GM19351 (cell line): ENCODE data around the gene CRTC1.
A peak's percentile ranks its signal among the peaks of the same experiment; 100 is the strongest.

Experiments used
- ATAC-seq: cut with Tn5 transposase; IDR thresholded peaks from one replicate; pipeline ENCODE4 v1.9.1; 2021; ENCODE audit warnings: mild to moderate bottlenecking, moderate library complexity; ENCODE audit not compliant: unreplicated experiment

Gene CRTC1, protein sequence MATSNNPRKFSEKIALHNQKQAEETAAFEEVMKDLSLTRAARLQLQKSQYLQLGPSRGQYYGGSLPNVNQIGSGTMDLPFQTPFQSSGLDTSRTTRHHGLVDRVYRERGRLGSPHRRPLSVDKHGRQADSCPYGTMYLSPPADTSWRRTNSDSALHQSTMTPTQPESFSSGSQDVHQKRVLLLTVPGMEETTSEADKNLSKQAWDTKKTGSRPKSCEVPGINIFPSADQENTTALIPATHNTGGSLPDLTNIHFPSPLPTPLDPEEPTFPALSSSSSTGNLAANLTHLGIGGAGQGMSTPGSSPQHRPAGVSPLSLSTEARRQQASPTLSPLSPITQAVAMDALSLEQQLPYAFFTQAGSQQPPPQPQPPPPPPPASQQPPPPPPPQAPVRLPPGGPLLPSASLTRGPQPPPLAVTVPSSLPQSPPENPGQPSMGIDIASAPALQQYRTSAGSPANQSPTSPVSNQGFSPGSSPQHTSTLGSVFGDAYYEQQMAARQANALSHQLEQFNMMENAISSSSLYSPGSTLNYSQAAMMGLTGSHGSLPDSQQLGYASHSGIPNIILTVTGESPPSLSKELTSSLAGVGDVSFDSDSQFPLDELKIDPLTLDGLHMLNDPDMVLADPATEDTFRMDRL

DNA sequence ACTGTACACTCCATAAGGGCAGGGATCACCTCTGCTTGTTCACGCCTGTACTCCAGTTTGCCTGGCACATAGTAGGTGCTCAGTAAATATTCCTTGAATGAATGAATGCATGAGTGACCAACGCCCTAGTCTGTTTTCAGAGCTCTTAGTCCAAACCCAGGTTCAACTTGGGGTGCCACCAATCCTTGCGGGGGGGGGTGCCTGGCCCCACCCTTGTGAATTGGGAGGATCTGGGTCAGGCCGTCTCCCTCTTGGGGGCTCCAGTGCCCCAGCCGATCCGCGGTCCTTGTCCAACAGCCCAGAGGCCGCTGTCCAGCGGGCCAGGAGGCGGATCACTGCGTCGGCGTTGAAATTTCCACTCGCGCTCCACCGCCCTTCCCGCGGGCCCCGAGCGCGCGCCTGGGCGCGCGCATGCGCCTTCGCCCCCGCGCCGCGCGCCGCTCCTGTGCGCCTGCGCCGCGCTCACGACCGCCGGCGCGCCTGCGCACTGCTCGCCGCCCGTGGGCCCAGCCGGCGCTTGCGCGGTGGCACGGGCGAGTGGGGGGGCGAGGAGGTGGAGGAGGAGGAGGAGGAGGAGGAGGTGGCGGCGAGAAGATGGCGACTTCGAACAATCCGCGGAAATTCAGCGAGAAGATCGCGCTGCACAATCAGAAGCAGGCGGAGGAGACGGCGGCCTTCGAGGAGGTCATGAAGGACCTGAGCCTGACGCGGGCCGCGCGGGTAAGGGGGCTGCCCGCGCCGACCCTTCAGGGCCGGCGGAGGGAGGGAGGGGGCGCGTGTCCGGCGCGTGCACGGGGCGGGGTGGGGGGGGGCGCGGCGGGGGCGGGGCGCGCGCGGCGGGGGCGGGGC, at the start of gene CRTC1:
CRTC1 (plus strand) TSS at position 572 of the 849 bp plus-strand sequence; CDS start at position 595, 23 bp downstream.
- ATAC-seq: peak; percentile 77

DNA sequence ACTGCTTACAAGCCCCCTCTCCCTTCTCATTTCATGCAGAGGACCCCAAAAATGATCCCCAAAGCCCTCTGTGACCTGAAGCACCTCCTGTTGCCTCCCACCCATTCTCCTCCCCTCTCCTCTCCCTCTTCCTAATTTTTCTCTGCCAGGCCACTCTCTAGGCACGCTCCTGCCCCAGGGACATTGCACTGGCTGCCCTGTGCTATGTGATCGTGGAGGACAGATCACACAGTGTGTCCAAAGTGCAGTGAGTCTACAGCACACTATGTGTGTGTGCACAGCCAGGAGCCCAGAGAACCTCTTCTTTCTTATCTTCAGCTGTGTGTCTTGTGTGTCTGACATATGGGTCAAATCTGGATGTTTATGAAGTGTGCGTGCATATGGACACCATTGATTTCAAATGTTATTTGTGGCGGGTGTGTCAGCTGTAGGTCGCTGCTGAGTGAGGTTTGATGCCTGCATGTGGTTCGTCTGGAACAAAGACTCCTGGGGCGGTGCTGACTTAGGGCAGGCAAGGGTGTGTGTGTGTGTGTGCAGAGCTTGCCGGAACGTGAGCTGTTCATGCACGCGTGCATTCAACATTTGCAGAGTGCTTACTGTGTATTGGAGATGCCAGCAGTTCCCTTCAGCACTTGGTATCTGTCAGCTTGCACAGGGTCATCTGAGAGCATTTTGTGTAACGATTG, 48.7 kb upstream of the CRTC1 start:
- no peak for ATAC-seq

- ATAC-seq: no peak
Observed at GRCh38 chr19:18635831-18636182, 47.7 kb upstream of the CRTC1 start.

- ATAC-seq: peak; percentile 85
Observed at GRCh38 chr19:18636183-18636968, 47.1 kb upstream of the CRTC1 start.

DNA sequence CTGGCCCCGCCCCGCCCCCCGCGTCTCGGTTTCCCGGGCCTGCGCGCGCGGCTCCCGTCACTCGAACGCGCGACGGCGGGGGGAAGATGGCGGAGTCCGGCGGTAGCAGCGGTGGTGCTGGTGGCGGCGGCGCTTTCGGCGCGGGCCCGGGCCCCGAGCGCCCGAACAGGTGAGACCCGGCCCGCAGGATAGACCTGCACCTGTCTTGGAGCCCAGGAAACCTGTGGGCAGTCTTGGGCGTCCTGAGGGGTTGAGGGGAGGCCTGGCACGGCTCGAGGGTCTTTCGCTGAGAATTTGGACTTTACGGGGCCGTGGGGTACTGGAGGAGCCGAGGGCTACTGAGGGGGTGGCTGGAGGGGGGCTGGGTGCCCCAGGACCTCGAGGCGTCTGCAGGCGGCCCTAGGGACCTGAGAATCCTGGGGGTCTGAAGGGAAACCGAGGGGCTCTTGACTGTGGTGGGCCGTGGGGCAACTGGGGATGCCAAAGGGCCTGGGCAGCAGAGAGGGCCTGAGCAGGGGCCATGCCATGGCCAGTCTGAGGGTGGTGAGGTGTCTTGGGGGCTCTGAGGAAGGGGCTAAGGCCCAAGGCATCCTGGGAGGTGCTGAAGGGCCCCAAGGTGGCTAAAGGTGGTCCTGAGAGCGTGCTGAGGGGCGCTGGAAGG, 46.4 kb upstream of the CRTC1 start, which contains the start of gene KLHL26:
KLHL26 (plus strand) TSS at position 60 of the 661 bp plus-strand sequence; CDS start at position 87, 27 bp downstream.
- no peak for ATAC-seq

DNA sequence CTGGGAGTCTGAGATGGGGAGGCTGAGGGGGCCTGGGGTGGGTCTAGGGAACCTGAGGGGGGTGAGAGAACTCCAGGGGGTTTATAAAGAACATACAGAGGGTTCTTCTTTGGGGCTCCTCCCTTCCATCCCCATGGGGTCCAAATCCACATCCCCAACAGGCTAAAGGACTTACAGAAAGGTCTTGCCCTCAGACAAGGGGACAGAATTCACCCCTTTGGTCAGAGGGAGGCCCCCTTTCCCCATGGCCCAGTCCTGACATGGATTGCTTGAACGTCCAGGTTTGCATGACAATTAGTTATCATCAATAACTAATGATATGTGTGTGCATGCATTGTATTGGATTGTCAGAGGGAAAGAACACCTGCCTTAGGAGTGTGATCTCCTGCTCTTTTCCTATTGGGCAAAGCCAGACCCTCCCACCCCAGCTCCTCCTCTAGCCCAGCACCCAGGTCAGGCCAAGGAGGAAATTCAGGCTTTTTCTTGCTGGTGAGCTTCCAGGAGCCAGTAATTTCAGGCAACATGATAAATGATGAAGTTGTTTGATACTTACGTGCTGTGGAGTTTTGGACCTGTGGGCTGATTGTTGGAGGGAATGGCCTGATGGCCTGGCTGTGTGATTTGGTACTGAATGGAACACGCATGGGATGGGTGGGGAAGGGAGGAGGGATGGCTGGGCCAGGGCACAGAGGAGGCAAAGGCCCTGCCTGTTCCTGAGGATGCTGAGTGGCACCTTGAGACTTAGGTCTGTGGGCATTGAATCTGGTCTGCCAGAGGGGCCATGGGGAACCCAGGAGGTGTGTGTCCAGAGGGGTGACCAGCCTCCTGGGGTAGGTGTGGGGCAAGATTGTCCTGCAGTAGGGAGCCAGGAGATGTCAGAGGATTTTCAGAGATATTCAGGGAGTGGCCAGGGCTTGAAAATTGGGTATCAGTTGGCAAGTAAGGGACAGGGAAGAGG, 45.5 kb upstream of the CRTC1 start:
- no peak for ATAC-seq

DNA sequence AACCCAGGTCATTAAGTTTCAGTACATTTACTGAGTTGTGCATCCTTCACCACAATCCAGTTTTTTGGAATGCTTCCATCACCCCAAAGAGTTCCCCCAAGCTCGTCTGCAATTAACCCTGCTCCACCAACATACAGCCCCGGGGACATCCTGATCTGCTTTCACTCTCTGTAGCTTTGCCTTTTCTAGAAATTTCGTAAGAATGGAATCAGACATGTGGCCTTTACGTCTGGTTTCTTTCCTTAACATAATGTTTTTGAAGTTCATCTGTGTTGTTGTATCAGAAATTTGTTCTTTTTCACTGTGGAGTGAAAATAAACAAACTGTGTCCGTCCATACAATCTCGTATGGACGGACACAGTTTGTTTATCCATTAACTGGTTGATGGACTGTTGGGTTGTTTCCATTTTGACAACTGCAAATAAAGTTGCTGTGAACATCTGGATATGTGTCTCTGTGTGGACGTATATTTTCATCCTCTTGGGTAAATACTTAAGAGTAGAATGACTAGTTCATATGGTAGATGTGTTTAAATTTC, 43.7 kb upstream of the CRTC1 start:
- no peak for ATAC-seq

GRCh38 chr19:18644196-18645034, 39.1 kb upstream of the CRTC1 start:
- no peak for ATAC-seq

- ATAC-seq: no peak
Observed at GRCh38 chr19:18645035-18645511, 38.4 kb upstream of the CRTC1 start.

GRCh38 chr19:18646535-18647370, 36.7 kb upstream of the CRTC1 start:
- no peak for ATAC-seq

- ATAC-seq: no peak
Observed at GRCh38 chr19:18647371-18647767, 36.1 kb upstream of the CRTC1 start.

- no peak for ATAC-seq
Observed at GRCh38 chr19:18647807-18648206, 35.7 kb upstream of the CRTC1 start.

DNA sequence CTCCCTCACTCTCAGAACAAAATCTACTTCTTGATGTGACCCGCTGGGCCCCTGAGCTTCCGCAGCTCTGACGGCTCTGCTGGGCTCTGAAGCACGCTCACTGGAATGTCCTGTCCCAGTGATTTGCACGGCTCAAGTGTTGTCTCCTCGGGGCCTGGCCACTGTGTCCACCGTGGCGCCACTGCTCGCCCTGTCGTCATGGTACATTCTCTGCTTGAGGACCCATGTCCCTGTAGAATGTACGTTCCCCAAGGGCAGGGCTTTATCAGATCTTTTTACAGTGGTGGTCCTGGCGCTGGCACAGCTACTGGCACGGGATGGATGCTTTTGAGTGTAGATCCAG, 34.5 kb upstream of the CRTC1 start:
- ATAC-seq: no peak

- ATAC-seq: no peak
Observed at GRCh38 chr19:18649371-18650020, 34.0 kb upstream of the CRTC1 start.

DNA sequence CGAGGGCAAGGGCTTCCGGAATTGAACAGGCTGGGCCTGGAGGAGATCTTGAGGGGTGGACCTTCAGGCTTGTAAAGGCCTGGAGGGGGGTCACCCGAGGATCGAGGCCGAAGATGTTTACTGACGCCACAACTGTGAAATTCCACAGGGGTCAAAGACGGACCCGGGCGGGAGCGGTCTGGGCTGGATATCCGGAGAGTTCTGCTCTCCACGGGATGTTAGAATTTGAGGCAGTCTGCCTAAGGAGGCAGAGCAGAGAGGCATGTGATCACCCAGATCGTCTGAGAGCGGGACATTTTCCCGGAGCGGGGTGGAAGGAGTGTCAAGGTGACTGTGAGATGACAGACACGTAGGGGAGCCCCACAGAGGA, 33.5 kb upstream of the CRTC1 start:
- ATAC-seq: no peak

DNA sequence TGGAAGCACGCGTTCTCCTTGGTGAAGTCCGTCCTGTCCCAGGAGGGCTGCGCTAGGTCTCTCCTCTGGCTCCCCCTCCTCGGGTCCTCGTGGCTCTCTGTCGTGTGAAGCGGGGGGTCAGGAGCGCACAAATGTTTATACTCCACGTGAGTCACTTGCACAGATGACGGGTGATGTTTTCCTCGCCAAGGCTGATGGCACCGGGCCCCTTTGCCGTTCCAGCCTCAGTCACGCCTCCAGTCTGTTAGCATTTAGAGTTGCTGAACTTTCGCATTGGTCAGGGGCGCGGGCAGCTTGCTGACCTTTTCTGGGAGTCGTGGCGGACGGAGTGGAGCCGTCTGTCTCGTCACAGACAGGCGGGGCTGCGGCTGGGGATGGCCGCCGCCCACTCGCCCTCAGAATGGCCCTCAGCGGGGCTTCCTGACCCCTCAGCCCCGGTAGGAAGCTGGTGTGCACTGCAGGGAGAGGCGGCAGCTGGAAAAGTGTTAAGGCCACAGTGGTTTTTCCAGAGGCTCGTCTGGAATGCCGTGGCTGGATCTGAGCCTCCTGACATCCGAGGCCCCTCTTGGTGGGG, 32.9 kb upstream of the CRTC1 start:
- no peak for ATAC-seq
